GM19372 (cell line): Measurements from ENCODE around the gene TMEM131L.
"Not testable (repeated sequence)": the region's sequence is repeated elsewhere in the genome, so short reads cannot be mapped to it uniquely, and the experiment has no call there.

Source experiments
- ATAC-seq: cut with Tn5 transposase; IDR thresholded peaks from one replicate; pipeline ENCODE4 v1.9.1; 2021; ENCODE audit warnings: mild to moderate bottlenecking, low read depth, moderate library complexity; ENCODE audit not compliant: unreplicated experiment

The TMEM131L gene

DNA sequence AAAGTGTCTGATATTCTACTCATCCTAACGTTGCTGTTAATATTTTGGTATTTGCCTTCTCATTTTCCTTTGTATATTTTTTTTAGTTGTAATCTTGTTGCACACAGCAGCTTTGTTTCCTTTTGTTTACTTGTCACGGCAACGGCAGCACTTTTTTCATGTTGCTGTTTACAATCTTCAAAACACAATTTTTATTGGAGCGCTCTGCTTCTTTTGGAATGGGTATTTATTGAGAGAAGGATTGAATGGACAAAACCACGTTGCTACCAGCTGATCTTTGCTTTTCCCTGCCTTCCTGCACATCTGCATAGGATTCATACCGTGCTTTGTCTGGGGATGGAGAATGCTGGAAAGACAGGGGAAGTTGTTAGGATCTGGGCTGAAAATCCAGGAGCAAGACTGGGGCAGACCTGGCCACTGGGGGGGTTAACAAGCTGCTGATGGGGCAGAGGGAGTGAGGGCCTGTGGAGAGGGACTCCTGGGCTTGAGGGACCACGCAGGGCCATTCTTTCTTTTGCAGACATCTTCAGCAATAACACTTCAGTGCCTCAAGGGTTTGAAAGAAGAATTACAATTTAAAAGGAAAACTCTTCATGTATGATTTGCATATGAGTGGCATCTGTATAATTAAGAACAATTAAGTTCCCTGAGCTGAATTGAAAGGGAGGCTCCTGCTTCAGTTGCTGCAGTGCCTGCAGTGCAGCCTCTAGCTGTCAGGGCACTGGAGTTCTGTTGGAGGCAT is 69.8 kb downstream of the TMEM131L start:
- no peak for ATAC-seq

DNA sequence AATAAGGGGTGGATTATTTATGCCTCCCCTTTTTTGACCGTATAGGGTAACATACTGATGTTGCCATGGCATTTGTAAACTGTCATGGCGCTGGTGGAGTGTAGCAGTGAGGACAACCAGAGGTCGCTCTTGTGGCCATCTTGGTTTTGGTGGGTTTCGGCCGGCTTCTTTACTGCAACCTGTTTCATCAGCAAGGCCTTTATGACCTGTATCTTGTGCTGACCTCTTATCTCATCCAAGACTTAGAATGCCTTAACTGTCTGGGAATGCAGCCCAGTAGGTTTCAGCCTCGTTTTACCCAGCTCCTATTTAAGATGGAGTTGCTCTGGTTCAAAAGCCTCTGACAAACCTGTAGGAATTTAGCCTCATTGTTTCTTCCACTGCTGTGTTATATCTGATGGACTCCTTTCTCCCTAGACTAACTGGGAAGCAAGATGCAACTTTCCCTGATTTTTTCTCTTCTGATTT is 71.4 kb downstream of the TMEM131L start:
- no peak for ATAC-seq

DNA sequence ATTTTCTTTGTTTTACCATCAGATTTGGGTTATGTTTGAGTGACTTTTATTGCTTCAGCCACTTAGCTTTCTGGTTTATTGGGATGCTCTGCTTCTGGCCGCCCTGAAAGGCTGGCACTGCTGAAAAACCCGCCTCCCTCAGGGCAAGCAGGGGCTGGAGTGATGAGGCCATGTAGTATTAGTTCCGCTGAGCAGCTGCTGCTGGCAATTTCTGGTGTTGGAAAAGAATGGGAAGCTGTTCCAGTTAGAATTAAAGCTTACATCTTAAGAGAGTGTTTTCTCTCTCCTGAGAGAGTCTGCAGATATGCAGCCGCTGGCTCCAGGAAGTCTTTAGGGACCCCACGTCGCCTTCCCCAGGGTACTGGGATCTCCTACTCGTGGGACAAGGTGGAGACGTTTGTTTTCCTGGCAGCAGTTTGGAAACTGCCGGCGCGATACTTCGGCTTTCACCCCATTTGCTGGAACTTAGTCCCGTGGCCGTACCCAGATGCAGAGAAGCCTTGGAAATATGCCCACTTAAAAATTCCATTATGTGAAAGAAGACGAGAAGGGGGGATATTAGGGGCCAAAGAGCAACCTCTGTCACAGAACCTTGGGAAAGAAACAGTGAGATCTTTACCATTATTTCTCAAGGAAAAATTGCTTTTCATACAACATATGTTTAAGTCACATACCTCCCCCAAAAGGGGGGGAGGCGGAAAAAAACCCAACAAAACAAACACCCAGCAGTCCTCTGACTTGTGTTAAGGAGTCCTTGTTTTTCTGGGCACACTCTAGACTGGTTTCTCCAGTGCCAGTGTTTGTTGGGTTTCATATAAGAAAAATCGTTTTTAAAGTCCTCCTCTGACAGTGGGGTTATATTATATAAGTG is 72.6 kb downstream of the TMEM131L start:
- ATAC-seq: no peak

DNA sequence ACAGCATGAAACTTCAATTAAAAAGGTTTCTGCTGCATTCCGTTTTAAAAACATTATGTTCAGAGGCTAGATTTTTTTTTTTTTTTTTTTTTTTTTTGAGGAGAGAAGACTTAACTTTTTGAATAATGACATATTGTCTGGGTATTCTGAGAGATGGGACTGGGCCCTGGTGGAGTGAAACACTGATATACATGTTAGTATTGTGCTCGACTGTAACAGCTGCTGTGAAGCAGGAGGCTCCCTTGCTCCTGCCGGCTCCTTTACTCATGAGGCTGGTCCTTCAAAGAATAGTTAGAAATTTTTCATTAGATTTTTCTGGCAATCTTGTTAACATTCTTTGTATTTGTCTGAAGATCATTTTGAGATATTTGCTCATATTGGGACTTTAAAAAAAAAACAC is 73.3 kb downstream of the TMEM131L start:
- ATAC-seq: no peak

DNA sequence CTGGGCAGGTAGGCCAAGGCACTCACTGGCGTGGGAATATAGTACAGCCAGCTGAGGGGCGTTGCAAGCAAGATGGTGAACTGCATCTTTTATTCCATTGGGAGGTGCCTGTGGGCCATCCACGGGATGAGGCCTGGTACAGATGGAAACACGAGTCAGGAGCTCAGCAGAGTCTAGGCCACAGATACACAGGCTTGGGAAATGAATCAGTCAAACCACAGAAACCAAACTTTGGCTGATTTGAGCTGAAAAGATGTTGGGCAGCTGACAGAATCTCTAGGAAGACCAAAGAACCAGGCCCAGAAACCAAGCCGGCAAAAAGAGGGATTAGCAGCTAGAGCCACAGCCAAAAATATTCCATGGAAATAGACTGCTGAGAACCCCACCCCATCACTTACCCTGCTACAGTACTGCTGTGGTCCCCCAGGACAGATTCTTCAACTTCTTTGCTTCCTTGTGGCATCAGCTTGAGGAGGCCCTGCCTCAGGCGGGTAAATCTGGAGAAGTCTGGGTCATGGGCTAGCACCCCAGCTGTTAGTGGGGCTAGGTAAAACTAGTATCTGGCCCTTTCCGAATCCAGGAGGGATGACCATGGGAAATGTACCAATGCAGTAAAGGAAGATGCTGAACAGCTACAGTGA is 75.4 kb downstream of the TMEM131L start:
- no peak for ATAC-seq

DNA sequence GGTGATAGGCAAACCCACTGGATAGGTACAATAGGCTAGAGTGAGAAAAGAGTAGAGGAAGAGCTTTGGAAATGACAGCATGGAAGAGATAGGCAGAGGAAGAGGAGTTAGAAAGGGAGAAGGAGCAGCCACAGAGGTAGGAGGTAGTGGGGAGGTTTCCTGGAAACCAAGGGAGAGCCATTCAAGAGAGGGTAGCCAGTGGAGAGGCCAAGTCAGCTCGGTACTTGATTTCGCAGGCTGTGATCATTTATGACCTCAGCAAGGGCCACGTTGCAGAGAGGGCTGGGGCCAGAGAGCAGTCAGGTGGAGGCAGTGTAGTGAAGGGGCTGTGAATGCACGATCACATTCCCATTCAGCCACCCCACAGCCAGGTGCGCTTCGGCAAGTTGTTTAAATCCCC is 76.0 kb downstream of the TMEM131L start:
- no peak for ATAC-seq

DNA sequence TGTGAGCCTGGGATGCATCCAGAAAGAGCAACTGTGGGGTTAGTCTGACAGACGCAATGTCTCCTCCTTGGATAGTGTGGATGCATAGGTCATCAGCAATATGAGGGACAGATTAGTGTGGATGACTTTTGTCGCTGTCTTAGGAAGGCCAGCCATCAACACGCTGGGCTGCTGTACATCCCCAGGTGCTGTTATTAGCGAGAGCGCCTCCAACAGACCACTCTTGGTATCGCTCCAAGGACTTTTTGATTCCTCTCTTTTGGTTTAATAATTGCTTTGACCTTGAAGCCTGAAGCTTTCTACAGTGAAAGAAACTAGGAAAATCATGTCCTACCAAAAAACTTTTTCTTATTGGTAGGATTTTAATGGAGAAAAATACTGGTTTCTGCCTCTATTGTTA is 76.7 kb downstream of the TMEM131L start:
- no peak for ATAC-seq

DNA sequence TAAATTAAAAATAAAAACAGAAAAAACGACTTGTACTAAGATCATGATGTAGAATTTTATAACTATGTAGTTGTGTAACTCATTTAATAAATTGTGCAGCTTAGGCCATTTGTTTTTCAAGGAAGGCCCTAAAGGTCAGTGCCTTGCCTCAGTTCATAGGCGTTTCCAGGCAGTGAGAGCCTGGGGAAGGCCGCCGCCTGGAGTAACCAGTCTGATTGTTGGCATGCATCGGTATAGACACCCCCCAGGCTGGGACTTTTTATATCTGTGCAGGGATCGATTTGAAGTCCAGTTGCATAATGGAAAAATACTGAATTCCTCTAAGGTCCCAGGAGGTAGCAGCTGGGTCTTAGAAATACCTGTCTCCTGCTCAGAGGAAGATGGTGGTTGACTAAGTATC is 77.2 kb downstream of the TMEM131L start:
- no peak for ATAC-seq

DNA sequence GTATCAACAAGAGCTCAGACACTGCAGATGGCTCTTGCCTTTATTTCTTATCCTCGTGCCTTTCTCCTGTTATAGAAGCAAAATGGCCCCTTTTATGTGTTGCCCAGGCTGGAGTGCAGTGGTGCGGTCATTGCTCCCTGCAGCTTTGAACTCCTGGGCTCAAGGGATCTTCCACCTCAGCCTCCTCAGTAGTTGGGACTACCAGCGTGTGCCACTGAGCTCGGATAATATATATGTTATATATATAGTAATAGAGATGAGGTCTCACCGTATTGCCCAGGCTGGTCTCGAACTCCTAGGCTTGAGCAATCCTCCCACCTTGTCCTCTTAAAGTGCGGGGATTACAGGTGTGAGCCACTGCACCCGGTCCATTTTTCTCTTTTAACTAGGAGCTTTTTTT is 79.7 kb downstream of the TMEM131L start:
- no peak for ATAC-seq

DNA sequence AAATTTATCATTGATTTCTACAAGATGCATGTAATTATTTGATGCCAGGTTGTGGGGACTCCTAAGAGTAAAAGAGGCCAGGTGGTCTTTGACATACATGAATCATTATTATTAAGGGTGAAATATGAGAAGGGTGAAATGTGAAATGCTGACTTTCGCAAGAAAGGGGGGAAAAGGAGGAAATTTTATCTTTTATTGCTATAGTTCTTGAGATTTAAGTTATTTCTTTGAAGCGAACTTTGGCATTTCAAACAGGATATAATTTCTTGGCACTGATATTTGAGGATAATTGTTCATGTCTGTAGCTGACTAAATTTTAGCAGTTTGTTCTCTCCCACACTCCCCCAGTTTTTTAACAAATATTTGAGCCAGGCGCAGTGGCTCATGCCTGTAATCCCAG is 80.1 kb downstream of the TMEM131L start:
- no peak for ATAC-seq

DNA sequence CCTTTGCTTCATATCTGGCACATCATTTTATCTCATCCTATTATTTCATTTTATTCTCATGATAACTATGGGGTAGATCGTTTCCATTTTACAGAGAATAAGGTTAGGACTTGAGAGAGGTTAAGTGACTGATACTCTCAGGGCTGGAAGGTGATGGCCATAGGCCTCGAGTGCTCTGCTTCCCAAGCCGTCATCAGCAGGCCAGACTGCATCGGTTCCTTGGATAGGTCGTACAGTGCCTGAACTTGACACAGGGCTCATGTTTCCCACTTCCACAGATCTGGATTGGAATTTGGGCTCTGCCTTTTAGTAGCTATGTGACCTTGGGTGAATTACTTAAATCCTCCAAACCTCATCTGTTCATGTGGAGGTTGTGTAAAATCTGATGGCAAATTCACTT is 81.4 kb downstream of the TMEM131L start:
- no peak for ATAC-seq

DNA sequence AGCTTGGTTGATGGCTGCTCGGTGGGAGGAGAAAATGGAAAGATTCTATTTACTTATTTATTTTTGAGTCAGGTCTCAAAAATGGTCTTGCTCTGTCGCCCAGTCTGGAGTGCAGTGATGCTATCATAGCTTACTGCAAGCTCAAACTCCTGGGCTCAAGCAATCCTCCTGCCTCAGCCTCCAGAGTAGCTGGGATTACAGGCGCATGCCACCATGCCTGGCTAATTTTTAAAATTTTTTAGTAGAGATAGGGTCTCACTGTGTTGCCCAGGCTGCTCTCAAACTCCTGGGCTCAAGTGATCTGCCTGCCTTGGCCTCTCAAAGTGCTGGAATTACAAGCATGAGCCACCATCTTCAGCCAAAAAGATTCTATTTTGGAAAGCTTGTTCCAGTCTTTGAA is 82.7 kb downstream of the TMEM131L start:
- ATAC-seq: not testable (repeated sequence)

DNA sequence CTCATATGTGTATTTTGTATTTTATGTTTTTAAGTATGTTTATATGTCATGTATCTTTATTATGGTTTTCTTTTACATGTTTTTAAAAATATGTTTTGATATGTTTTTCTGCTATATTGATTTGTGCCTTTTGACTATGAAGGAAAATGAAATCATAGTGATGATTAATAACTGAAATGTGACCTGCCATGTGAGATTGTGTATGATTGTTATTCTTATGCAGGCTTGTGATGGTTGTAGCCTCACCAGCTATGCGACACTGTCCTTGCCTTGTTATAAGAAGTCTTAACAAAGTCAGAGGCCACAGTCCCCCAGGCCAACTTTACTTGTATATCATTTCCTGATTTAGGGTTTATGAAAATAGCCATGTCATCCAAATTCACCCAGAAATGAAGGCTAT is 83.2 kb downstream of the TMEM131L start:
- ATAC-seq: no peak

DNA sequence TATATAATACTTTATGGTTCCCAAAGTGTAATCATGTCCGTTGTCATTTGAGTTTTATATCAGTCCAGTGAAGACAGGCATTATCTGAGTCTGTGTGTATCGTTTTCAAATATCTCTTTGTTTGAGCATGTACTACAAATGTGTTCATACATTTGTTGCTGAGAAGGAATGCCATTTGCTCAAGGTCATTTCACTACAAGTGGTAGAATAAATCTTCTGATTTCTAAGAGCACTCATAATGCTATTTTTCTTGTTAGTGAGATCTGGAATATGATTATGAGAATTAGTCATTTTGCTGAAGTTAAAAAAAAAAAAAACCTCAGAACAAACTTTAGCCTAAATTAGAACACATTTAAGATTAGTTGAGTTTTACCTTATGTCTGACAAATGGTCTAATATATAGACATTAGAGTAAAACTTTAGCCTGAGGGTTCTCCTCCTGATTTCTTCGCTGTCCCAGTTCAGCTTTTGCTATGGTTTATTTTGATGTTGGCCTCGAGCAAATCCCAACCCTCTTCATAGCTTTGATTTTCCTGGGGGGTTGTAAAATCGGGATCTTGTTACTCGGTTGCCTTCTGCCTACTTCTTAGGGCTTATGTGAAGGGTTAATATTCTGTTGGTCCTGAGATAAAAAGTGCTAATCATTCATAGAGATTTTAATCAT is 87.1 kb downstream of the TMEM131L start:
- no peak for ATAC-seq

DNA sequence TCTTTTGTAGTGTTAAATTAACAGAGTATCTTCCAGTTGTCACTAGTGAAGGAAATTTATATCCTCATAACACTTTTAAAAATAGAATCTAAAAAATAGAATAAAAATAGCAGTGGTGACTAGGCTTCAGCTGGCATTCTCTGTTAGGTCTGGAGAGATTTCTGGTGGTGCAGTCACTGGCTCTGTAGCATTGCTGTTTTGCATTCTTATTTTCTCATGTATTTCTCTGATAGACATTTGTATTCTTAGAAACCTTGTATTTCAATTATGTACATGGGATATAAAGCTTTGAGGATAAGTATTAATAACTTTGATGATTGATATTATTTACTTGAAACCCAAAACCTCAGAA is 87.6 kb downstream of the TMEM131L start:
- ATAC-seq: no peak

DNA sequence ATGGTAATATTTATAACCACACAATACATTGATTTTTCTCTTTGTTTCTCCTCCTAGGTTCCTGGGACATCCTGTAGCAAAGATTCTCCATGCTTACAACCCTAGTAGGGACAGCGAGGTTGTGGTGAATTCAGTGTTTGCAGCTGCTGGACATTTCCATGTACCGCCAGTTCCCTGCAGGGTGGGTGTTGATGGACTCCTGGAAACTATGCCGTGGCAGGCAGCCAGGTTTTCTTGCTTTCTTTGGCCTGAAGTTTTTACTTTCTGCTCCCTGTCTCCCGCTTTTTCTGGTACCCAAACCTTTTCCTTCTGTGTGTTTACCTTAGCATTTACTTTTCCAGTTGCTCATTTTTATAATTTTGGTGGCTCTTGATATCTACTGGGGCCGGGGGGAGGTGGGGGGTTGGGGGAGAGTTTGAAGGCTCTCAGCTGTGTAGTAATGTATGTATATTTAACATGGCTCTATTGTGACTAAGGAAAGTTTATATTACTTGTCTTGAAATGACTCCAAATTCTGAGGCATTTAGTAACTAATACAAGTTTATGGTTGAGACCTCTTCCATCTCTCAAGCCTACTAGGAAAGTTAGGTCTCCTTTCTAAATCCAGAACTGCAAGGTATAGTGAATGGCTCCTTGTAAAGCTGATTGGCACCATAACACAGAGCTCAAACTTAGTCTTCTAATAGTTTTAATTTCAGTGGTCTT is 89.7 kb downstream of the TMEM131L start:
- no peak for ATAC-seq

DNA sequence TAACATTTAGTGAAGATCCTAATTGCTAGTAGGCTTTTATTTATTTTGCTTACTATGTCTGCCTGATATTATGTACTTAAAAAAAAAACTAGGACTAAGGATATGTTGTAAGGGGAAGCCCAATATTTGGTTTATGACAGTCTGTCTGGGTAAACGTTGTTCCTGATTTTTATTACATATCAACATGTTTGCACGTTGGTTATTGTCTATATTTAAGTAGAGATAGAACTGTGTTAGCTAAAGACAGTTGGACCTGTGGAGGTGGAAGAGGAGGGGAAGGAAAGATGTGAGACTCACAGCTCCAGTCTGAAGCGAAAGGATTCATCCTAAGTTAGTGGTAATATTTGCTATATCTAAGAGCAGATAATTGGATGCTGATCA is 90.3 kb downstream of the TMEM131L start:
- ATAC-seq: no peak

DNA sequence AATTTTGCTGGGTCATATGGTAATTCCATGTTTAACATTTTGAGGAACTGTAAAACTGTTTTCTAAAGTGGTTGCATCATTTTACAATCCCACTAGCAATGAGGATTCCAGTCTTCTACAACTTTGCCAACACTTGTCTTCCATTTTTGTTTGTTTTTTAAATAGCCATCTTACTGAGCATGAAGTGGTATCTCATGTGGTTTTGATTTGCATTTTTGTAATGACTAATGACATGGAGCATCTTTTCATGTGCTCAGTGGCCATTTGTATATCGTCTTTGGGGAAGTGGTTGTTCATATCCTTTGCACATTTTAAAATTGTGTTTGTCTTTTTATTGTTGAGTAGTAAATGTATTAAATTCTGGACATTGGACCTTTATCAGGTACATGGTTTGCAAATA is 94.7 kb downstream of the TMEM131L start:
- no peak for ATAC-seq

DNA sequence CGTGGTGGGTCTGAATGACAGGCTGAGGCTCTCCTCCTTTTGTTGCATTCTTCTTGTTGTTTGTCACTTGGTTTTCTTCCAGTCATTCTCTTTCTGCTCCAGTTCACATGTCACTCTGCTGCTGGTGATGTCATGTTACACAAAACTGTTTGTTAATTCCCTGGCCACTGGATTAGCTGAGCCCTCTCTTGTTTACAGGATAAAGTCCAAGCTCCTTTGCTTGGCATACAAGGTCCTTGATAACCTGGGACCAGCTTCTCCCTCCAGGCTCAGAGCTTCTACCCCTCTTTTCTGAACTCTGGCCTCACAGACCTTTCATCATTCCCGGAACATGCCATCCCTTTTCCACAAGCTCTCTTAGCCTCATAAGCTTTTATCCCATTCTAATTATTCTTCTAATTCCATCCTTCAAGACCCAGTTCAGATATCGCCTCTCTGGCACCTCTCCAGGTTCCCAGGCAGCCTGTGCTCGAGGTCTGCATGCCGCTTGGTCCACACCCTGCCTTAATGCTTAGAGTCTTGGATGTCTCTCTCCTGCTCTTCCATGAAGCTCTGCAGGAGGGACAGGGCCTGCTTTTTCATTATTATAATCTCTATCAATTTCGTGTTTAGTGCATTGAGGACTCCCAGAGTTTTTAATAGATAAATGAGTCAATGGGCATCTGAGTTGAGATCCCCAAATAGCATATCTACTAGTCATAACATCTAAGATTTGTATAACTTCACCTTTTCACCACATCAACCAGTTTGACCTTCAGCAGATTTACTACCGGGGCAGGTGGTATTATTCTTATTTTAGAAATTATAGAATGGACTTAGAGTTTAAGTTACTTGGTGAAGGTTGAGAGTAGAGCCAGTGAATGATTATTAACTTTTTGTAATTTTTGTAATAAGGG is 98.7 kb downstream of the TMEM131L start:
- no peak for ATAC-seq
